Endothelial cell of umbilical vein (primary cell): ENCODE data around the gene CDX1. TPM values are rescaled to one million over a fixed set of nuclear protein-coding genes. Genes with fewer than 3 reads are reported as not detected.

Experiments
- BruUV-seq: library from RNA; stranded (reverse); fragments of 400-500 nt; replicated peaks from 2 replicates; lab custom pipeline; 2021; lab: Mats Ljungman, UMichigan
- CTCF ChIA-PET: fragments of 300-600, 350-600 bp; sonication (Branson Sonifier 250); formaldehyde crosslinking; loops from one replicate; lab custom pipeline; 2021; ENCODE audit warnings: antibody characterized with exemption, inconsistent platforms; lab: Charles Lee
- POLR2A ChIA-PET: fragments of 300-600, 350-600 bp; sonication (Branson Sonifier 250); formaldehyde crosslinking; loops from one replicate; lab custom pipeline; 2021; ENCODE audit warnings: antibody characterized with exemption, inconsistent platforms; lab: Charles Lee
- DNase-seq: peaks from one replicate; pipeline ENCODE4 v3.0.0-alpha.2; 2011; ENCODE audit warnings: low read depth, low spot score
- FAIRE-seq: peaks from 2 replicates; lab custom pipeline; 2011; peaks lifted over from hg19 to GRCh38; lab: Jason Lieb, UNC
- H2AFZ ChIP-seq: 2 replicates; pipeline ENCODE4 v1.6.0; 2012; ENCODE audit warnings: low read depth, low read length, control low read depth, inconsistent platforms
- H3K27ac ChIP-seq: 2 replicates; pipeline ENCODE4 v1.5.1; 2011; ENCODE audit warnings: low read depth, mild to moderate bottlenecking, control low read depth, low read length, moderate library complexity; ENCODE audit not compliant: insufficient read depth
- H3K27me3 ChIP-seq, 2 experiments: 2 replicates each; pipeline versions ENCODE4 v1.6.0 to v1.6.1; 2011; ENCODE audit warnings: low read length in 2 of 2, mixed read lengths in 1 of 2; ENCODE audit not compliant: control insufficient read depth in 2 of 2, insufficient read depth in 2 of 2
- H3K36me3 ChIP-seq, 2 experiments: 2 replicates in 1 of 2; 3 replicates in 1 of 2; pipeline ENCODE4 v1.5.1; 2011; ENCODE audit warnings: low read length in 2 of 2, mild to moderate bottlenecking in 1 of 2, moderate library complexity in 1 of 2; ENCODE audit not compliant: control insufficient read depth in 2 of 2, insufficient read depth in 2 of 2; ENCODE audit errors: extremely low read depth in 1 of 2
- H3K4me1 ChIP-seq: 3 replicates; pipeline ENCODE4 v1.5.1; 2011; ENCODE audit warnings: mild to moderate bottlenecking, low read length; ENCODE audit not compliant: control insufficient read depth, insufficient read depth; ENCODE audit errors: extremely low read depth
- H3K4me2 ChIP-seq: 2 replicates; pipeline ENCODE4 v1.6.1; 2011; ENCODE audit warnings: low read length, control low read depth, mixed read lengths; ENCODE audit not compliant: insufficient read depth
- H3K4me3 ChIP-seq, 3 experiments: fragments of 200-600 bp in 1 of 3; sonication (generic), shearing (Covaris generic) in 1 of 3; replicated peaks in 1 of 3; 2 replicates each; pipeline ENCODE4 v1.5.1; 2011 to 2016; ENCODE audit warnings: control low read depth in 3 of 3, low read length in 3 of 3, mild to moderate bottlenecking in 2 of 3, inconsistent platforms in 1 of 3, low read depth in 1 of 3, moderate library complexity in 1 of 3; ENCODE audit not compliant: insufficient read depth in 1 of 3
- H3K79me2 ChIP-seq: 2 replicates; pipeline ENCODE4 v1.6.0; 2012; ENCODE audit warnings: low read length, inconsistent platforms; ENCODE audit not compliant: control insufficient read depth, insufficient read depth
- H3K9ac ChIP-seq: replicated peaks from 2 replicates; pipeline ENCODE3; 2011; ENCODE audit warnings: low read length, control low read depth; ENCODE audit not compliant: insufficient read depth; ENCODE audit errors: extremely low read depth
- H3K9me1 ChIP-seq: replicated peaks from 3 replicates; pipeline ENCODE4 v1.6.0; 2011; ENCODE audit warnings: mild to moderate bottlenecking, low read length; ENCODE audit not compliant: control insufficient read depth, insufficient read depth; ENCODE audit errors: extremely low read depth
- H3K9me3 ChIP-seq: replicated peaks from 2 replicates; pipeline ENCODE4 v1.5.1; 2012; ENCODE audit warnings: low read length, inconsistent platforms; ENCODE audit not compliant: control insufficient read depth, insufficient read depth
- H4K20me1 ChIP-seq: replicated peaks from 2 replicates; pipeline ENCODE3; 2011; ENCODE audit warnings: mild to moderate bottlenecking, low read length; ENCODE audit not compliant: control insufficient read depth, insufficient read depth; ENCODE audit errors: extremely low read depth
- CTCF ChIP-seq, 2 donors: IDR thresholded peaks; 1 replicate in 1 of 2; 2 replicates in 1 of 2; pipeline ENCODE4 v1.5.1; 2011; ENCODE audit warnings: low read length in 2 of 2, mild to moderate bottlenecking in 2 of 2, moderate library complexity in 2 of 2, control low read depth in 1 of 2, inconsistent platforms in 1 of 2, low read depth in 1 of 2; ENCODE audit not compliant: insufficient read depth in 1 of 2; ENCODE audit errors: extremely low read depth in 1 of 2
- EZH2 ChIP-seq: IDR thresholded peaks from 2 replicates; pipeline ENCODE4 v1.6.1; 2012; ENCODE audit warnings: borderline replicate concordance, low read depth, mild to moderate bottlenecking, moderate library complexity, low read length, inconsistent platforms; ENCODE audit not compliant: severe bottlenecking
- FOS ChIP-seq: IDR thresholded peaks from 2 replicates; pipeline ENCODE4 v1.6.1; 2011; ENCODE audit warnings: mild to moderate bottlenecking, low read length, moderate library complexity, borderline replicate concordance; ENCODE audit not compliant: insufficient read depth
- GATA2 ChIP-seq: IDR thresholded peaks from 2 replicates; pipeline ENCODE4 v1.7.0; 2011; ENCODE audit warnings: low read depth, mild to moderate bottlenecking, moderate library complexity, mixed read lengths, low read length; ENCODE audit not compliant: insufficient read length, insufficient read depth
- JUN ChIP-seq: IDR thresholded peaks from 2 replicates; pipeline ENCODE4 v1.6.1; 2011; ENCODE audit warnings: borderline replicate concordance, low read depth; ENCODE audit not compliant: insufficient read length, insufficient read depth
- MAX ChIP-seq: IDR thresholded peaks from 2 replicates; pipeline ENCODE4 v1.6.1; 2011; ENCODE audit not compliant: insufficient read depth, insufficient read length
- MYC ChIP-seq: IDR thresholded peaks from one replicate; pipeline ENCODE4 v1.6.1; 2011; ENCODE audit warnings: mild to moderate bottlenecking, low read depth, low read length
- POLR2A ChIP-seq: IDR thresholded peaks from 2 replicates; pipeline ENCODE4 v1.6.1; 2012; ENCODE audit warnings: low read depth, mild to moderate bottlenecking, control low read depth, low read length
- POLR2AphosphoS5 ChIP-seq: IDR thresholded peaks from 2 replicates; pipeline ENCODE4 v1.6.1; 2012; ENCODE audit warnings: low read depth, mild to moderate bottlenecking, control low read depth, low read length, moderate library complexity; ENCODE audit not compliant: insufficient read depth
- dilution Hi-C: fragments of 300-500 bp; cut with MboI; formaldehyde crosslinking; loops from one replicate; pipeline ENCODE4 v1.15.0; 2019; ENCODE audit warnings: low sequenced_read_pairs; ENCODE audit not compliant: extremely low pct_ligation_motif_present
- intact Hi-C: fragments of 100-400 bp; cut with micrococcal nuclease; formaldehyde crosslinking; loops from one replicate; pipeline ENCODE4 v1.10.0; 2022
- polyA plus RNA-seq, 4 experiments: library from polyadenylated mRNA; depleted of rRNA in 3 of 4; stranded (reverse) in 3 of 4; unstranded in 1 of 4; fragments of >200 nt; gene quantifications; 2 replicates each; pipeline versions ENCODE4 v1.2.1 to v1.2.3, GENCODE V29; 2011 to 2012; ENCODE audit warnings: missing spikeins in 1 of 4
- total RNA-seq: library from RNA; stranded (reverse); gene quantifications from 2 replicates; pipeline ENCODE4 v1.2.3, GENCODE V29; 2021

The CDX1 gene
- total and polyA plus RNA-seq, 2 donors (not counting 3 experiments of a cell fraction or from before 2014, with no cell fraction given) = not detected

- Histone ChIP-seq H3K9me1 (no peaks in the 10 kb centered on the region), H3K4me3 (no peak overlapping the region), H3K27ac (no peak overlapping the region), H3K9me3 (no peaks in the 10 kb centered on the region), H3K36me3 (no peaks in the 10 kb centered on the region), H2AFZ (no peak overlapping the region), H3K27me3 (peaks cover 0 to 8% of the 10 kb centered on the region in 2 experiments), H3K4me1 (no peaks in the 10 kb centered on the region), H3K9ac (no peak overlapping the region), H3K79me2 (no peaks in the 10 kb centered on the region), H4K20me1 (no peaks in the 10 kb centered on the region), H3K4me2 (no peak overlapping the region)
- ChIA-PET CTCF (interaction anchor here (1.6 kb wide), 1 partner anchor 388 kb away, joined by 6 read pairs; no protein-coding TSS in a partner anchor), POLR2A (no interaction called here)
- intact Hi-C loops (no loop called here), dilution Hi-C loops (no loop called here)
- DNase-seq (no peak), FAIRE-seq (no peak)
- TF ChIP-seq POLR2A (no peak), FOS (no peak), MYC (no peak)
- no TSS peak for BruUV-seq
These were observed 54.9 kb downstream of the CDX1 start for GRCh38 chr5:150221471-150221870.

GRCh38 chr5:150222906-150223305, 56.3 kb downstream of the CDX1 start:
- Histone ChIP-seq H3K27me3 (peaks cover 0 to 1% of the 10 kb centered on the region in 2 experiments), H2AFZ (no peak overlapping the region), H3K4me1 (no peaks in the 10 kb centered on the region), H3K79me2 (no peaks in the 10 kb centered on the region), H4K20me1 (no peaks in the 10 kb centered on the region), H3K9ac (no peak overlapping the region), H3K27ac (no peak overlapping the region), H3K9me1 (no peaks in the 10 kb centered on the region), H3K4me2 (no peak overlapping the region), H3K4me3 (no peak overlapping the region), H3K36me3 (no peaks in the 10 kb centered on the region), H3K9me3 (no peaks in the 10 kb centered on the region)
- DNase-seq = no peak
- TF ChIP-seq POLR2AphosphoS5 (no peak), MAX (no peak), JUN (no peak), EZH2 (no peak), POLR2A (no peak), FOS (no peak), MYC (no peak), GATA2 (no peak), CTCF (IDR thresholded peaks at IDR 0.05; ENCODE audit: extremely low read depth in 1 of 2, insufficient read depth in 1 of 2, low read depth in 1 of 2, low read length in 2 of 2) (no peak)
- no peak for FAIRE-seq
- dilution Hi-C loops (no loop called here), intact Hi-C loops (no loop called here)
- ChIA-PET POLR2A (no interaction called here), CTCF (interaction anchor here (0.8 to 1.2 kb wide), 3 partner anchors 14 to 20 kb away, joined by 3 read pairs; no protein-coding TSS in a partner anchor)
- BruUV-seq = no TSS peak
